ENCODE measurements around the gene TOMM34.

TOMM34 gene

GRCh38 chr20:44924541-44924940, 35.7 kb downstream of the TOMM34 start:
- H3K9ac ChIP-seq (ENCODE audit: low read depth, low read length, poor library complexity) = no peak overlapping the region
- no peak overlapping the region for H2BK12ac ChIP-seq (ENCODE audit: low read length)
- H4K91ac ChIP-seq (ENCODE audit: low read depth, low read length, poor library complexity) = no peak overlapping the region
- H3K14ac ChIP-seq (ENCODE audit: low read length) = no peak overlapping the region
- no peak overlapping the region for H2AK5ac ChIP-seq (ENCODE audit: low read depth, low read length)
- no peak overlapping the region for H3K18ac ChIP-seq (ENCODE audit: low read length)
- no peak overlapping the region for H4K8ac ChIP-seq (ENCODE audit: low read depth, low read length)
- H3K27me3 ChIP-seq (ENCODE audit: control insufficient read depth in 3 of 3, insufficient read depth in 3 of 3, low read depth in 1 of 3, low read length in 3 of 3) = no peaks in the 10 kb centered on the region
- no peak overlapping the region for H3K23ac ChIP-seq (ENCODE audit: low read depth, low read length, poor library complexity)
- H3K4me3 ChIP-seq (ENCODE audit: low read length in 2 of 2) = no peak overlapping the region
- H2BK5ac ChIP-seq (ENCODE audit: low read length) = no peak overlapping the region
- peaks cover 3 to 25% of the 10 kb centered on the region in 2 donors for H3K36me3 ChIP-seq (replicated peaks in 1 of 2; ENCODE audit: control insufficient read depth in 2 of 2, insufficient read depth in 2 of 2, low read length in 2 of 2)
- no peak overlapping the region for H2BK120ac ChIP-seq (ENCODE audit: low read depth, low read length)
- no peaks in the 10 kb centered on the region for H3K4me1 ChIP-seq (ENCODE audit: control insufficient read depth in 2 of 2, insufficient read depth in 1 of 2, low read depth in 1 of 2, low read length in 2 of 2)
- no peaks in the 10 kb centered on the region for H3K79me1 ChIP-seq (ENCODE audit: low read depth, low read length)
- WGBS, 2 donors (ENCODE audit: extremely low coverage in 2 of 2, insufficient read length in 2 of 2, insufficient replicate concordance in 1 of 2) = no CpG with 5 or more reads among the region's 4 CpGs
- no peak overlapping the region for H3K27ac ChIP-seq (replicated peaks; ENCODE audit: low read length)
- H2AFZ ChIP-seq (ENCODE audit: low read length) = no peak overlapping the region
- no peaks in the 10 kb centered on the region for H3K9me3 ChIP-seq (replicated peaks in 1 of 2; ENCODE audit: control insufficient read depth in 2 of 2, insufficient read depth in 1 of 2, low read depth in 1 of 2, low read length in 2 of 2)
- no peak overlapping the region for H2BK15ac ChIP-seq (ENCODE audit: low read length)
- H3K4ac ChIP-seq (ENCODE audit: low read length) = no peak overlapping the region
- DNase-seq (ENCODE audit: low spot score) = no peak
- H3K4me2 ChIP-seq (ENCODE audit: insufficient read depth, low read length, poor library complexity, severe bottlenecking) = no peak overlapping the region

GRCh38 chr20:44921447-44921846, 38.8 kb downstream of the TOMM34 start:
- Histone ChIP-seq H3K27ac (replicated peaks; ENCODE audit: low read length) (no peak overlapping the region), H3K14ac (ENCODE audit: low read length) (no peak overlapping the region), H2AK5ac (ENCODE audit: low read depth, low read length) (no peak overlapping the region), H3K4me2 (ENCODE audit: insufficient read depth, low read length, poor library complexity, severe bottlenecking) (no peak overlapping the region), H3K4me3 (ENCODE audit: low read length in 2 of 2) (no peak overlapping the region), H2BK15ac (ENCODE audit: low read length) (no peak overlapping the region), H3K9ac (ENCODE audit: low read depth, low read length, poor library complexity) (no peak overlapping the region), H3K79me1 (ENCODE audit: low read depth, low read length) (no peaks in the 10 kb centered on the region), H3K9me3 (replicated peaks in 1 of 2; ENCODE audit: control insufficient read depth in 2 of 2, insufficient read depth in 1 of 2, low read depth in 1 of 2, low read length in 2 of 2) (no peaks in the 10 kb centered on the region), H3K4ac (ENCODE audit: low read length) (no peak overlapping the region), H4K91ac (ENCODE audit: low read depth, low read length, poor library complexity) (no peak overlapping the region), H3K4me1 (ENCODE audit: control insufficient read depth in 2 of 2, insufficient read depth in 1 of 2, low read depth in 1 of 2, low read length in 2 of 2) (peaks cover 0 to 3% of the 10 kb centered on the region in 2 donors), H3K23ac (ENCODE audit: low read depth, low read length, poor library complexity) (no peak overlapping the region), H3K36me3 (replicated peaks in 1 of 2; ENCODE audit: control insufficient read depth in 2 of 2, insufficient read depth in 2 of 2, low read length in 2 of 2) (peaks cover 5 to 39% of the 10 kb centered on the region in 2 donors), H3K27me3 (ENCODE audit: control insufficient read depth in 3 of 3, insufficient read depth in 3 of 3, low read depth in 1 of 3, low read length in 3 of 3) (no peaks in the 10 kb centered on the region), H3K18ac (ENCODE audit: low read length) (no peak overlapping the region), H4K8ac (ENCODE audit: low read depth, low read length) (no peak overlapping the region), H2BK5ac (ENCODE audit: low read length) (no peak overlapping the region), H2BK120ac (ENCODE audit: low read depth, low read length) (no peak overlapping the region), H2BK12ac (ENCODE audit: low read length) (no peak overlapping the region), H2AFZ (ENCODE audit: low read length) (no peak overlapping the region)
- no peak for DNase-seq (ENCODE audit: low spot score)
- no CpG with 5 or more reads among the region's 14 CpGs for WGBS, 2 donors (ENCODE audit: extremely low coverage in 2 of 2, insufficient read length in 2 of 2, insufficient replicate concordance in 1 of 2)

DNA sequence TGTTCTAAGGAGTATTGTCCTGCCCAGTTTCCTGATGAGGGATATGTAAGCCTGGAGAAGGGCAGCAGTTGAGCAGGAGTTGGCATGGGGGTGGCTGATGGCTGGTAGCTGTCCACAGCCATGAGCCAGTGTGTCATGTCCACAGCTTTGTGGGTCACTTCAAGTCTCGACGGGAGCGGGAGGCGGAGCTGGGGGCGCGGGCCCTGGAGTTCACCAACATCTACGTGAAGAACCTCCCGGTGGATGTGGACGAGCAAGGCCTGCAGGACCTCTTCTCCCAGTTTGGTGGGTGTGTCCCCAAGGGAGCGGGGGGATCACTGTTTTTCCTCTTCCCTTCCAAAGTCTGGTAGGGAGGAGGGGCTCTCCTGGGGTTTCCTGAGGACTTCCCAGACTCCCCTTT, 41.4 kb downstream of the TOMM34 start:
- no peak overlapping the region for H3K27ac ChIP-seq (replicated peaks; ENCODE audit: low read length)
- no peak overlapping the region for H2AK5ac ChIP-seq (ENCODE audit: low read depth, low read length)
- no peak overlapping the region for H3K4me3 ChIP-seq (ENCODE audit: low read length in 2 of 2)
- H2BK120ac ChIP-seq (ENCODE audit: low read depth, low read length) = no peak overlapping the region
- no peak for DNase-seq (ENCODE audit: low spot score)
- no CpG with 5 or more reads among the region's 10 CpGs for WGBS, 2 donors (ENCODE audit: extremely low coverage in 2 of 2, insufficient read length in 2 of 2, insufficient replicate concordance in 1 of 2)
- H3K18ac ChIP-seq (ENCODE audit: low read length) = no peak overlapping the region
- H3K9me3 ChIP-seq (replicated peaks in 1 of 2; ENCODE audit: control insufficient read depth in 2 of 2, insufficient read depth in 1 of 2, low read depth in 1 of 2, low read length in 2 of 2) = no peaks in the 10 kb centered on the region
- H2AFZ ChIP-seq (ENCODE audit: low read length) = no peak overlapping the region
- no peak overlapping the region for H3K14ac ChIP-seq (ENCODE audit: low read length)
- no peak overlapping the region for H2BK5ac ChIP-seq (ENCODE audit: low read length)
- H3K4me2 ChIP-seq (ENCODE audit: insufficient read depth, low read length, poor library complexity, severe bottlenecking) = no peak overlapping the region
- no peaks in the 10 kb centered on the region for H3K27me3 ChIP-seq (ENCODE audit: control insufficient read depth in 3 of 3, insufficient read depth in 3 of 3, low read depth in 1 of 3, low read length in 3 of 3)
- H4K91ac ChIP-seq (ENCODE audit: low read depth, low read length, poor library complexity) = no peak overlapping the region
- no peak overlapping the region for H3K23ac ChIP-seq (ENCODE audit: low read depth, low read length, poor library complexity)
- no peak overlapping the region for H4K8ac ChIP-seq (ENCODE audit: low read depth, low read length)
- H3K79me1 ChIP-seq (ENCODE audit: low read depth, low read length) = no peaks in the 10 kb centered on the region
- peaks cover 0 to 4% of the 10 kb centered on the region in 2 donors for H3K4me1 ChIP-seq (ENCODE audit: control insufficient read depth in 2 of 2, insufficient read depth in 1 of 2, low read depth in 1 of 2, low read length in 2 of 2)
- peaks cover 5 to 34% of the 10 kb centered on the region in 2 donors for H3K36me3 ChIP-seq (replicated peaks in 1 of 2; ENCODE audit: control insufficient read depth in 2 of 2, insufficient read depth in 2 of 2, low read length in 2 of 2)
- H3K4ac ChIP-seq (ENCODE audit: low read length) = no peak overlapping the region
- no peak overlapping the region for H2BK12ac ChIP-seq (ENCODE audit: low read length)
- no peak overlapping the region for H3K9ac ChIP-seq (ENCODE audit: low read depth, low read length, poor library complexity)
- H2BK15ac ChIP-seq (ENCODE audit: low read length) = no peak overlapping the region

DNA sequence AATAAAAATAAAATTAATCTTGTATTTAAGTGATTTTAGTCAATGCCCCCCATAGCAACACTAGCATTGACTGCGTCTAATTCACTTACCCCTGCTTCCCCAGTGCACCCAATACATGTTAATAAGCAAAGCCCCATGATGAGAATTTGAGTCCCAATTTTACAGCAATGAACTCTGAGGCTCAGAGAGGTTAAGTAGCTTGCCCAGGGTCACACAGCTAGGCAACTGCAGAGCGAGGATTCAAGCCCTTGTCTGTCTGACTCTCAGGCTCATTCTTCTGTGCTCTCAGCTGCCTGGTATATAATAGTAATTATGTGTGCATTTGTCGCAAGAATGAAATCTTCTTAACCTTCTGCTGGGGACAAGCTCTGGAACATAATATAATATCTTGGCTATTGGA, 41.9 kb downstream of the TOMM34 start:
- H2AFZ ChIP-seq (ENCODE audit: low read length) = no peak overlapping the region
- no peaks in the 10 kb centered on the region for H3K9me3 ChIP-seq (replicated peaks in 1 of 2; ENCODE audit: control insufficient read depth in 2 of 2, insufficient read depth in 1 of 2, low read depth in 1 of 2, low read length in 2 of 2)
- H3K4me2 ChIP-seq (ENCODE audit: insufficient read depth, low read length, poor library complexity, severe bottlenecking) = no peak overlapping the region
- no peak for DNase-seq (ENCODE audit: low spot score)
- H4K91ac ChIP-seq (ENCODE audit: low read depth, low read length, poor library complexity) = no peak overlapping the region
- no peak overlapping the region for H2BK12ac ChIP-seq (ENCODE audit: low read length)
- no peak overlapping the region for H3K14ac ChIP-seq (ENCODE audit: low read length)
- H3K4me3 ChIP-seq (ENCODE audit: low read length in 2 of 2) = no peak overlapping the region
- H3K4me1 ChIP-seq (ENCODE audit: control insufficient read depth in 2 of 2, insufficient read depth in 1 of 2, low read depth in 1 of 2, low read length in 2 of 2) = peaks cover 0 to 4% of the 10 kb centered on the region in 2 donors
- no peak overlapping the region for H2BK15ac ChIP-seq (ENCODE audit: low read length)
- no peak overlapping the region for H3K18ac ChIP-seq (ENCODE audit: low read length)
- no peak overlapping the region for H3K27ac ChIP-seq (replicated peaks; ENCODE audit: low read length)
- no peaks in the 10 kb centered on the region for H3K79me1 ChIP-seq (ENCODE audit: low read depth, low read length)
- no CpG with 5 or more reads among the region's 3 CpGs for WGBS, 2 donors (ENCODE audit: extremely low coverage in 2 of 2, insufficient read length in 2 of 2, insufficient replicate concordance in 1 of 2)
- H3K23ac ChIP-seq (ENCODE audit: low read depth, low read length, poor library complexity) = no peak overlapping the region
- H4K8ac ChIP-seq (ENCODE audit: low read depth, low read length) = no peak overlapping the region
- no peak overlapping the region for H2BK120ac ChIP-seq (ENCODE audit: low read depth, low read length)
- H3K4ac ChIP-seq (ENCODE audit: low read length) = no peak overlapping the region
- no peak overlapping the region for H2BK5ac ChIP-seq (ENCODE audit: low read length)
- no peaks in the 10 kb centered on the region for H3K27me3 ChIP-seq (ENCODE audit: control insufficient read depth in 3 of 3, insufficient read depth in 3 of 3, low read depth in 1 of 3, low read length in 3 of 3)
- no peak overlapping the region for H2AK5ac ChIP-seq (ENCODE audit: low read depth, low read length)
- no peak overlapping the region for H3K9ac ChIP-seq (ENCODE audit: low read depth, low read length, poor library complexity)
- peaks cover 8 to 33% of the 10 kb centered on the region in 2 donors for H3K36me3 ChIP-seq (replicated peaks in 1 of 2; ENCODE audit: control insufficient read depth in 2 of 2, insufficient read depth in 2 of 2, low read length in 2 of 2)
